ENCODE measurements around the gene IFT43.

The IFT43 gene

GRCh38 chr14:76115010-76115422 is 129.5 kb downstream of the IFT43 start:
- no peak for DNase-seq

DNA sequence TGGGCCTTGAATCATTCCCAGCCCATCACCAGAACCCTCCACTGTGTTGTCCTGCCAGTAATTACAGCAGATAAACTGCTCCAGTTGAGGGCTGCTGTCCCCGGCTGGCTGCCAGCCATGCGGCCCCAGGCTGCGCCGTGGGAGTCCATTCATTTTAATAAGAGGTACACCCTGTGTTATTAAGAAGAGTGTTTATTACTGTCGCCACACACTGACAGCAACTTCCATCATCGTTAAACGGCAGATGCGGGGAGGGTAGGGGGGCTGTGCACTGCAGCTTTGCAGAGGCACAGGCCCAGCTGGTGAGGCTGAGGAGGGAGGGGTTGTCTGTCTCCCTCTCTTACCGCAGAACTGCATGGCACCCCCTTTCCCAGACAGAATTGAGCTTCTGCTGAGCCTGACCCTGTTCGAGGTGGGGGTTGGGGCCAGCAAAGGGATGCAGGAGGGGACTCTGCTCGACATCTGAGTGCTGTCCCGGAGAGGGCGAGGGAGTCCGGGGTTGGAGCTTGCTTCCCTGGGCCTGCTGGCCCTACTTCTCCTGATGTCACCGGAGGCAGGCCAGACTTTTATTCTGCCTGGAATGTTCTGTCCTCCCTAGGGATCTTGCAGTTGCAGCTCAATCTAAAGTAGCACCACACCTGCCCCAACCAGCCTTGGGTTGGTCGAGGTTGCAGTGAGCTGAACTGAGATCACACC is 132.4 kb downstream of the IFT43 start:
- DNase-seq, result no peak

- DNase-seq, result no peak
These were observed 133.0 kb downstream of the IFT43 start for GRCh38 chr14:76118594-76118993.

- DNase-seq, result no peak
These were observed 135.7 kb downstream of the IFT43 start for GRCh38 chr14:76121089-76121748.

GRCh38 chr14:76123426-76124225 is 138.1 kb downstream of the IFT43 start:
- DNase-seq, result no peak

GRCh38 chr14:76125511-76125910 is 139.9 kb downstream of the IFT43 start:
- DNase-seq, result no peak

DNA sequence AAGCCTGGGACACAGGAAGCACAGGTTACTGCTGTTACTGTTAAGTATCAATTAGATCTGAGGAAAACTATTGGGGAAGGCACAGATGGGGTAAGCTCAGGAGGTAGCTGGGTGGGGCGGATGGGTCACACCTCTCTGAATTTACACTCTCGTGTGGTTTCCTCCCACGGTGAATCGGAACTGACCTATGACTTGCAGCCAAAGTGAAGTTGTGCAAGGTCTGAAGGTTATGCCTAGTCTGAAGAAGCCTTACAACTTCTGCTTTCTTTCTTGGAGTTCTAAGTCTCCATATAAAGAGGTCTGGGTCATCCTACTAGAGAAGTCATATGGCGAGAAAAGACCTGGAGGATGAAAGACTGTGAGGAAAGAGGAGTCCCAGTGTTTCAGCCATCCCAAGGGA is 140.5 kb downstream of the IFT43 start:
- DNase-seq, result no peak

DNA sequence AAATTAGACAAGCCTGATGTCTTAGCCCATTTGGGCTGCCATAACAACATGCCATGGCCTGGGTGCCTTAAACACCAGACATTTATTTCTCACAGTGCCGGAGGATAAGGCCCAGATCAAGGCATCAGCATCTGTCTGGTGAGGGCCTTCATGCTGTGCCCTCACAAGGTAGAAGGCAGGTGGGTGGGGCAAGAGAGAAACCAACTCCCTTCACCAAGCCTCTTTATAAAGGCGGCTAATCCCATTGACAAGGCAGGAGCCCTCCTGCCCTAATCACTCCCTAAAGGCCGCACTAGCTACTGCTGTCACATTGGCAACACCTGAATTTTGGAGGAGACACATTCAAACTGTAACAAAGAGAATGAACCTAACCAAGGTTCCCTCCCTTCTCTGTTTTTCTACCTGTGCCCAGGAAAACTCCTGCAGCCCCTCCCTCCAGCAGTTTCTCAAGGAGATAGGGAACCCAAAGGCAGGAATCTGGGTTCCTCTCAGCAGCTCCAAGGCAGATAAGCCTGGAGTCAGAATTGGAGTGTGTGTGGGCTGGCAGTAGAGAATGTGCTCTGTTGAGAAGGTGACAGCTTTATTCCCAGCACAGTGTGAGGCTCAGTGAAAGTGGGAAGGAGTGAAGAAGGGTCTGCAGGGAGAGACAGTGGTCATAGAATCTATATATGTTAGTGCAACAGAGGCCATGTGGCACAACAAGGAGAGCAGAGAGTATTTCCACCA is 144.5 kb downstream of the IFT43 start:
- no peak for DNase-seq

GRCh38 chr14:76131071-76131965 is 145.8 kb downstream of the IFT43 start:
- no peak for DNase-seq

GRCh38 chr14:76133103-76133502 is 147.5 kb downstream of the IFT43 start:
- no peak for DNase-seq
